ENCODE measurements around the gene GSPT1. TPM values are rescaled to one million over a fixed set of nuclear protein-coding genes. Genes with fewer than 3 reads are reported as not detected.

GSPT1 gene
- total RNA-seq, 1 experiment from 2014 or later, result 194 TPM

- intact Hi-C loops (cut with micrococcal nuclease; ENCODE audit: unreplicated experiment) (no loop called here), in situ Hi-C loops (cut with HindIII; ENCODE audit: low pct_unique_long_range_greater_than_20kb, low sequenced_read_pairs) (no loop called here)
- BruUV-seq (replicated peaks), result no TSS peak
- Histone ChIP-seq H3K27ac (ENCODE audit: low read length) (no peak overlapping the region), H3K4me3 (ENCODE audit: low read depth in 2 of 2, low read length in 2 of 2) (no peak overlapping the region), H3K27me3 (ENCODE audit: control insufficient read depth, insufficient read depth, low read length) (no peaks in the 10 kb centered on the region), H3K36me3 (ENCODE audit: control insufficient read depth, insufficient read depth, low read length) (0 out of 2 replicates have a peak, but pooled peaks cover 4% of the 10 kb centered on the region), H3K4me1 (ENCODE audit: control insufficient read depth, insufficient read depth, low read length) (peaks cover 26% of the 10 kb centered on the region), H3K9me3 (ENCODE audit: control insufficient read depth, insufficient read depth, low read depth, low read length) (no peaks in the 10 kb centered on the region)
- ChIA-PET POLR2A (interaction anchor here (0.7 kb wide), 1 partner anchor 376 kb away, joined by 5 read pairs; no protein-coding TSS in a partner anchor), CTCF (no interaction called here)
- ATAC-seq, result no peak
- DNase-seq (ENCODE audit: low read depth, low spot score), result no peak
- TF ChIP-seq SIN3A (IDR thresholded peaks at IDR 0.05; ENCODE audit: borderline replicate concordance, insufficient read depth, low read depth, low read length) (no peak), POLR2AphosphoS5 (IDR thresholded peaks at IDR 0.05; ENCODE audit: low read depth, low read length) (no peak), CTCF (IDR thresholded peaks at IDR 0.05) (no peak), TCF7L2 (IDR thresholded peaks at IDR 0.05; ENCODE audit: low read depth, low read length) (no peak), REST (IDR thresholded peaks at IDR 0.05; ENCODE audit: insufficient read depth in 1 of 2, low read depth in 2 of 2, low read length in 1 of 2) (no peak)
Measured at GRCh38 chr16:11909653-11910545, 5.9 kb downstream of the GSPT1 start.

- no peaks in the 10 kb centered on the region for H3K27me3 ChIP-seq (ENCODE audit: control insufficient read depth, insufficient read depth, low read length)
- H3K9me3 ChIP-seq (ENCODE audit: control insufficient read depth, insufficient read depth, low read depth, low read length), result no peaks in the 10 kb centered on the region
- CTCF ChIA-PET, result interaction anchor here (0.6 kb wide), 1 partner anchor 824 kb away, joined by 3 read pairs; no protein-coding TSS in a partner anchor
- 0 out of 2 replicates have a peak, but pooled peaks cover under 1% of the 10 kb centered on the region for H3K36me3 ChIP-seq (ENCODE audit: control insufficient read depth, insufficient read depth, low read length)
- POLR2A ChIA-PET, result interaction anchor here (0.5 kb wide), 1 partner anchor 18 kb away, joined by 5 read pairs; no protein-coding TSS in a partner anchor
- H3K4me3 ChIP-seq (ENCODE audit: low read depth in 2 of 2, low read length in 2 of 2), result no peak overlapping the region
- H3K27ac ChIP-seq (ENCODE audit: low read length), result no peak overlapping the region
- H3K4me1 ChIP-seq (ENCODE audit: control insufficient read depth, insufficient read depth, low read length), result peaks cover 15% of the 10 kb centered on the region
- TF ChIP-seq POLR2AphosphoS5 (IDR thresholded peaks at IDR 0.05; ENCODE audit: low read depth, low read length), result no peak
- no peak for TF ChIP-seq CTCF (IDR thresholded peaks at IDR 0.05)
- no peak for TF ChIP-seq SIN3A (IDR thresholded peaks at IDR 0.05; ENCODE audit: borderline replicate concordance, insufficient read depth, low read depth, low read length)
- no peak for TF ChIP-seq TCF7L2 (IDR thresholded peaks at IDR 0.05; ENCODE audit: low read depth, low read length)
- no peak for TF ChIP-seq REST (IDR thresholded peaks at IDR 0.05; ENCODE audit: insufficient read depth in 1 of 2, low read depth in 2 of 2, low read length in 1 of 2)
- DNase-seq (ENCODE audit: low read depth, low spot score) (no peak), ATAC-seq (no peak)
- intact Hi-C loops (cut with micrococcal nuclease; ENCODE audit: unreplicated experiment) (no loop called here), in situ Hi-C loops (cut with HindIII; ENCODE audit: low pct_unique_long_range_greater_than_20kb, low sequenced_read_pairs) (no loop called here)
- no TSS peak for BruUV-seq (replicated peaks)
Measured at GRCh38 chr16:11907160-11907970, 8.4 kb downstream of the GSPT1 start.

All from Panc1 (cell line).